Activated naive CD4-positive, alpha-beta T cell treated with Interleukin-2 at 50 U/mL for 16 hours (primary cell): ENCODE measurements around the gene MALRD1.

Experiments used
- DNase-seq: peaks from one replicate; pipeline ENCODE4 v3.0.0-alpha.2; 2020

MALRD1 gene

DNA sequence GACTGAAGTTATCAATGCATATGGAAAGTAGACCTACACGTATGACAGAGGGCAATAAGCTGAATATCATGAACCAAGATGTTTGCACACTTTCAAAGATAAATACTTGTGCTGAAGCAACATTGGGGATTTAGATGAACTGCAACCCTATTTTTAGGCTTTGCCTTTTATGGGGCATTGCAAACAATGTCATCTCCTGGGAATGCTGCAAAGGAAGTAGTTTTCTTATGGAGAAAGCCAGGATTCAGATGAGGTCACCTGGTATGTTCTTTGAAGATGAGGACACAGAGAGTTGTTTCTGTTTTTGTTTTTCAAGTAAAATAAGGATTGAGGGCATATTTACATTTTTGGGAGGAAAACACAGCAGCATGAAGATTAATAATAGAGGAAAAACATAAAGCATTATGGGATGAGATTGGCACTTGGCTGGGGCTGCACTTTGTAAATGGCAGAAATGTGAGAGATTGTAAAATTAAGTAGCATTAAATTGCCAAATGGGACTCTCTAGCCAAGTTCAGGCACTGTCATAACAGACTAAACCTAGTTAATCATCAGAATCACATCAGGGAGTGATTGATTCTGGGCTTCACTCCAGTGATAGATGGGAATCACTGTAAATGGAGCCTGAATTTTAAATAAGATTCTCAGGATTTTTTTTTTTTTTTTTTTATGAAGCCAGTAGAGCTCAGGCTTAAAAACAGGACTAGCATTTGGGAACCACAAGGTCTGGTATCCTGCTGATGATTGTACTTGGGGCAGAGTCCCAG lies 63.1 kb downstream of the MALRD1 start:
- no peak for DNase-seq

GRCh38 chr10:19117438-19117837 lies 68.8 kb downstream of the MALRD1 start:
- no peak for DNase-seq

DNA sequence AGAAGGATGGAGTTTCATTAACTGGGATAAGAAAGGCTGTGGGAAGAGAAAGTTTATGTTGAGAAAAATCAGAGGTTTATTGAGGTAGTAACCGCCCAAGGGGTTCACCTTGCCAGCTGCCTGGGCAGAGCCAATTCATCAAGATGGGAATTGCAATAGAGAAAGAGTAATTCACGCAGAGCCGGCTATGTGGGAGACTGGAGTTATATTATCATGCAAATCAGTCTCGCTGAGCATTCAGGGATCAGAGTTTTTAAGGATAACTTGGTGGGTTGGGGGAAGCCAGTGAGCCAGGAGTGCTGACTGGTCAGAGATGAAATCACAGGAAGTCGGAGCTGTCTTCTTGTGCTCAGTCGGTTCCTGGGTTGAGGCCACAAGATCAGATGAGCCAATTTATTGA lies 70.6 kb downstream of the MALRD1 start:
- no peak for DNase-seq

DNA sequence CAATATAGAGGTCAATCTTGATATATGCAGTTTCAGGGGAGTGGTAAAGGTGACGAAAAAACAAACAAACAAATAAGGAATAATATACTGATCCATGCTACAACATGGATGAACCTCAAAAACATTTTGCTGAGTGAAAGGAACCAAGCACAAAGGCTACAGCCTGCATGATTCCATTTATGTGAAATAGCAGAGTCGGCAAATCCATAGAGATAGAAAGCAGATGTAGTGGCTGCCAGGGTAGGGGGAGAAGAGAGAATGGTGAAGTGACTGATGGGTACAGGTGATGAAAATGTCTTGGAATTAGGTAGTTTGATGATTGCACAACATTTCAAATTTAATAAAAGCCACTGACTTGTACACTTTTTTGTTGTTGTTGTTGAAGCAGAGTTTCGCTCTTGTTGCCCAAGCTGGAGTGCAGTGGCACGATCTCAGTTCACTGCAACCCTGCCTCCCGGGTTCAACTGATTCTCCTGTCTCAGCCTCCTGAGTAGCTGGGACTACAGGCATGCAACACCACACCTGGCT lies 71.8 kb downstream of the MALRD1 start:
- DNase-seq, result no peak

DNA sequence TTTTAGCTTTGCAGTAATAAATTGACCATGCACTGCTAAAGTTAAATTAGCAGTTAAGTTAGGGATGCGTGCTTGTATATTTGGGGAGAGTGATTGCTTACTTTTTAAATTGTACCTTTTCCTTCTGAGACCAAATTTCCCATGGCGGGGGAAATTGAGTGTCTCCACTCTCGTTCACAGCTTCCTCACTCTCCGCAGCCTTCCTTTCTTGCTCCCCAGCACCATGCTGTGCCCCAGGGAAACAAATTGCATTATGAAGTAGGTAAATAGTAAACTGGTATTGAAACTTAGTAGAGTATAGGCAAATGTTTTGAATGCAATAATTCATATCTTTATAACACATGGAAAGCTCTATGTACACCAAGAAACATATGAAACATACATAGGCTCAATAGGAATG lies 85.4 kb downstream of the MALRD1 start:
- no peak for DNase-seq

GRCh38 chr10:19142967-19143366 lies 94.4 kb downstream of the MALRD1 start:
- DNase-seq, result no peak

DNA sequence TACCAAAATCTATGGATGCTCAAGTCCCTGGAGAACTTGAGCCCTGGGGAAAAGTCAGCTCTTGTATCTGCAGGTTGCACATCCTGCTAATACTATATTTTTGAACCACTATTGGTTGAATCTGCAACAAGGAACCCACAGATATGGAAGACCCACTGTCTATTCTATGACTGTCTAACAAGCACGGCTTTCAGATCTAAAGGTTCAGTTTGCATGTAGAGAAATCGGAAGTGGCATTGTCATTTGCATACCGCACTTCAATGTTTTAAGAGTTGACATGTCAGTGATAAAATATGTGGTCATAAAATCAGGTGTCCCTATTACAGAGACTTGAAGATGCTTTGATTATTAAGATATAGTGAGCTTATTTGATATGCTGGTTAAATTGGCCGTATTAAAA lies 95.6 kb downstream of the MALRD1 start:
- DNase-seq, result no peak

GRCh38 chr10:19154375-19154774 lies 105.8 kb downstream of the MALRD1 start:
- no peak for DNase-seq

- DNase-seq, result no peak
Observed at GRCh38 chr10:19158358-19158757, 109.8 kb downstream of the MALRD1 start.

- no peak for DNase-seq
Observed at GRCh38 chr10:19158870-19159269, 110.3 kb downstream of the MALRD1 start.

DNA sequence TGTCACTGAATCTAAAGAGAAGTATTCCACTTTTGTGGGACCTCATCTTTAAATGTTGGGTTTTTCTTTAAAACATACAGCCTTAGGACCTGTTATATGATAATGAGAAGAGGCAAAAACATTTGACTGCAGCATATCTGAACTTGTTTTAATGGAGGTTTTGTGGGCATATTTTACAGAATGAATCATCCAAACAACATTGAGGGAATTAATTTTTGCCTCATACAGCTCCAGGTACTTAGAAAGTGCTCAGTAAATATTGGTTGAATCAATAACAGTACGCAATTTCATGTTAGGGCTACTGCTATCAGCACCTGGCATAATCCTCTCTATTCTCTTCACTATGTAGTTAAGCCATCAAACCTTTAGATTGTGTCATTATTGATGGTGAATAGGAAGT lies 115.9 kb downstream of the MALRD1 start:
- DNase-seq, result no peak

GRCh38 chr10:19168584-19168983 lies 120.0 kb downstream of the MALRD1 start:
- DNase-seq, result no peak

DNA sequence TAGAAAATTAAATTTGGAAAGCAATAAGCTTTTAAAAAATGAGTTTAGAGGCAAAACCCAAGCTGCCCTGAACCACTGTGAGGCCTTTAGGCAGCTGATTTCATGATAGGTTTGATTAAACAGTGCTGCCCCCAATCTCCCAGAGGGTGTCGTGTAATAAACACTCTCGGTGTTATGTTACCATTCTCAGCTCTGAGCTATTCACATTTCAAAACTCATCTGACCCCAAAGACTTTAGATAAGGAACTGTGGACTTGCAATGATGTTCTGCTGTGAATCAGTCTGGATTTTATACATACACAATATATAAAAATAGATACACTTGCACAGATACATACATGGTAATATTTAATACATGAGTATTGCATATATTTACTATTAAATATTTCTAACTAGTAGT lies 120.4 kb downstream of the MALRD1 start:
- no peak for DNase-seq

GRCh38 chr10:19169684-19170083 lies 121.1 kb downstream of the MALRD1 start:
- no peak for DNase-seq

DNA sequence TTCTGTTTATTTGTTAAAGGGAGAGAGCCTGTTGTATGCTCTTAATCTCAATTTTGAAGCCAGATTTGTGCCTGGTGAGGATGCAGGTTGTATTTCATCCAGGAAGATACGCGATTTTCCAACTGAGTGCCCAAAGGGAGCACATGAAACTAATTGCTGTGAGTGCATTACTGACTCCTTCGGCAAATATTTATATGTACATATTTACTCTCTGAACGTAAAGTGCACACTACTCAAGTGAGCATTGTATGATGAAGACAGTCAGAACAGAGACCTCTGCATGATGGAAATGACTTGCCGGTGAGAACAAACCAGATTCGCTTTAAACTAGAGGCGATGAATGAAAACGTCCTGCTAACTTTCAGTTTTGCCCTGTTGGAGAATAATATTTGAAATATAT lies 130.1 kb downstream of the MALRD1 start:
- DNase-seq, result no peak

DNA sequence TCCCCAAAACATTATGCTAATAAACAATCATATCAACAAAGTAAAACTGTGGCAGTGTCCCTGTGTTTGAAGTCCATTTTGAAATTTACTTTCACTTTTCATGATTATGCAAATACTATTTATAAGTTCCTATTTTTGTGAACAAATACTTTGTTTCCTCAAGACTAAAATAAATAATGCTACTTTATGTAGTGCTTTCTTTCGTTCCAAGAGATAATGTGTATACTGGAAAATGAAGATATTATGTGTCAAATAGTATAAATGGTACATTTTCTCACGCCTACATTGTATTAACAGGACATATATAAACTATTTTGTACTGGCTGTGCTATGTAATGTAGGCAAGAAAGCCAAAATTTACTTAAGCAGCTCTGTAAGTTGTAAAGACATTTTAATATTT lies 136.3 kb downstream of the MALRD1 start:
- DNase-seq, result no peak

DNA sequence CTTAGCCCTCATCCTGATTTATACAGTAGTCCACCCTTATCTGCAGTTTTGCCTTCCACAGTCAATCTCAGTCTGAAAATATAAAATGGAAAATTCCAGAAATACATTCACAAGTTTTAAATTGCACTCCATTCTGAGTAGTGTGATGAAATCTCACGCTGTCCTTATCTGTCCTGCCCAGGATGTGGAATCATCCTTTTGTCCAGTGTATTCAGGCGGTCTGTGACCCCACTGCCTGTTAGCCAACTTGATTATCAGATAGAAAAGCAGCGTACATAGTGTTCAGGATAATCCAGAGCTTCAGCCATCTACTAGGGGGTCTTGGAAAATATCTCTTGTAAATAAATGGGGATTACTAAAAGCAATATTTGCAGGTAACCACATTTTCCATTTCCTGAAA lies 146.3 kb downstream of the MALRD1 start:
- DNase-seq, result no peak

DNA sequence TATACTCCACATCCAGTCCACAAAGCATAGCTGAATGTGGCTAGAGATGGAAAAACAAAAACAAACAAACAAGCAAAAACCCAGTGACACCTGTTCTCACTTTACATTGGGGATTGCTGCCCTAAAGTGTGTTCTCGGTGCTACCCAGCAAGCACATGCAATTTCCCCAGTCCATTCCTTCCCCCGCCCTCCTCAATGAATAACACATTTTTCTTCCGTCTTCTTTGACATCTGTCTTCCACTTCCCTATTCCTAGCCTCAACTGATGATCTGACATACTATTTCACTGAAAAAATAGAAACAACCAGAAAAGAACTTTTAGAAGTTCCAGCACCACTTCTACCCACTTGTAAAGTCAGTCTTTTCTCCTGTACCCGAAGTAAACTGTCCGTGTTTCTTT lies 147.1 kb downstream of the MALRD1 start:
- DNase-seq, result no peak

DNA sequence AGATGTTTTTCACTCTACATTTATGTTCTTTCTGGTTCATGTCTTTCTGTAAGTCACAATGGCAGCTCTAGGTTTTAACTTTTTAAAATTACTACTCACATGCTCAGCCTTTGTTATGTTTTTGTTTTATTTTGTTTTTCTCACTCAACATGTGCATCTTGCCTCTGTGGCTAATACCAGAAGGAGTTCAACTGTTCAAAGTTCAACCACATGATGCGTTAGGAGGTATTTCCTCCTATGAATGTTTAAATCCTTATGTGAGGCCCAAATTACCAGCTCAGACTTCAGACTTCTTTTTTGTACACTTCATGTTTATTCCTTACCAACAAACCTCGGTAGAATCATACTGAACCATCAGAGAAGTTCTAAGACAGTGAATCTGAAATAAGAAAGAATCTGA lies 151.6 kb downstream of the MALRD1 start:
- no peak for DNase-seq

DNA sequence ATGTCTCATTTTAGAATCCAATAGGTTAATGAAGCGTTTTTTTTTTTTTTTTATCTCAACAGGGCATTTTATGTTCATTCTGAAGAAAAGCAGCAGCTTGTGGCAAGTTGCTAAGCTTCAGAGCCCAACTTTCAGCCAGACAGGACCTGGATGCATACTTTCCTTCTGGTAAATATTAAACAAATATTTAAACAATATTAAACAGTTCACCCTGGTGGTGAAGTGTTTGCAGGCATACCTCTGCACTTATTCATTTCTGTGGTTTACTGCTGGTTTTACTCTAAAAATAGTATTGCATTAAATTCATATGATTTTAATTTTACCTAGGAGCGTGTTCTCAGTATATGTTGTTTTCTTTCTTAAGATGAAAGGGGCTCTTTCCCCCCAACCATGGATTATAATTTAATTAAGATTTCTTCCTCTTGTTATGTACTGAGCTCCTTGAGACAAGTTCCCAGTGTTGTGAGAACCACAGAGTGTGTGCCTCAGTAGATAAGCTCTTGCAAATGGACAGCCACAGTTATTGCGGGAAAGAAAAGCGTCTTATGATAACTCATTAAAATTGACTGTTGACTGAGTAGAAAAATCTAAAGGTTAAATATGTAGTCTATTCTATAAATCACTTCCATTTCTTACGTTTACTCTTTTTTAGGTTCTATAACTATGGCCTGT lies 155.8 kb downstream of the MALRD1 start:
- no peak for DNase-seq

- no peak for DNase-seq
Observed at GRCh38 chr10:19209319-19209718, 160.7 kb downstream of the MALRD1 start.

GRCh38 chr10:19212590-19212989 lies 164.0 kb downstream of the MALRD1 start:
- DNase-seq, result no peak

DNA sequence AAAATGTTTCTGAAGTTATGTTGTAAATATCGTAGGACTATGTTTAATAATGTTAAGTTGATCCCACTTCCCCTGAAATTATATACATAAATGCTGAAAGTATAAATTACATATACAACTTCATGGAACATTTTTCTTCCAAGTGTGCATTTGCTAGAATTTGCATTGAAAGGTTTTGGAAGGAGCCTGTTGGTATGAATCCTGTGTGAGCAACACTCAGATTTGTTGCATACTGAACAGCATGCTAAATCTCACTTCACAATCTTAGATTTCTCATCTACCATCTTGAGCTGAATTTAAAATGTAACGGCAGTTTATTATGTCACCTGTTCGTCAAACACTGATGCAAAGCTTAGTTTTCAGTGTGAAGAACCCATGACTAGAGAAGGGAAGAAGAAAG lies 172.6 kb downstream of the MALRD1 start:
- no peak for DNase-seq

- no peak for DNase-seq
Observed at GRCh38 chr10:19226025-19226424, 177.4 kb downstream of the MALRD1 start.

DNA sequence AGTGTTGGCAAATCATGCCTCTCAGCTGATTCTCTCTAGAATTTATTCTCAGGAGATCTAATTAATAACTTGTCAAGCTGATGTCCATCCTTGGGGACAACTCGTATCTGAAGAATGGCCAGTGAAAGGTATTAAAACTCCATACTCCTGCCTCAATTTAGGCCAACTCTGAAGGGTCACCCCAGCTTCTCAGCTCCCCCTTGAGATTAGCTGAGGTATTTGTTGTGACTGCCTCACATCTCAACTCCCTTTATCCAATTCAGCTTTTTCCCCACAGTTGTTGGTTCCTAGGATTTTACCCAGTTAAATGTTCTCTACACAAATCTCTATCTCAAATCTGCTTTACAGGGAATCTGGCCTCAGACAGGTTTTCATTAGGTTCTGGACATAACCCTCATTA lies 182.4 kb downstream of the MALRD1 start:
- DNase-seq, result no peak
